GM23338 (cell line): Measurements from ENCODE around the gene PDXK. TPM values are rescaled to one million over a fixed set of nuclear protein-coding genes. Genes with fewer than 3 reads are reported as not detected.

ENCODE experiments used
- ATAC-seq: fragments of 200-7000 bp; cut with Tn5 transposase; 3 replicates; pipeline ENCODE4 v1.9.1; 2020
- DNase-seq: peaks from one replicate; pipeline ENCODE4 v3.0.0-alpha.2; 2015; ENCODE audit warnings: low spot score
- H2AFZ ChIP-seq: fragments of 200-600 bp; sonication (generic); 2 replicates; pipeline ENCODE4 v1.8.0; 2016; ENCODE audit warnings: antibody characterized with exemption, mild to moderate bottlenecking, moderate library complexity
- H3F3A ChIP-seq: fragments of 200-600 bp; sonication (generic); replicated peaks from 2 replicates; pipeline ENCODE4 v1.8.0; 2017; ENCODE audit warnings: antibody characterized with exemption, mixed run types, low read depth
- H3K27ac ChIP-seq: fragments of 200-600 bp; sonication (generic); 2 replicates; pipeline ENCODE4 v1.6.1; 2016; ENCODE audit warnings: low read depth
- H3K27me3 ChIP-seq: fragments of 200-600 bp; sonication (generic); 2 replicates; pipeline ENCODE4 v1.8.0; 2016; ENCODE audit warnings: mild to moderate bottlenecking, mixed run types, moderate library complexity; ENCODE audit not compliant: insufficient read depth
- H3K36me3 ChIP-seq: fragments of 200-600 bp; sonication (generic); 2 replicates; pipeline ENCODE4 v1.8.0; 2016; ENCODE audit warnings: mild to moderate bottlenecking; ENCODE audit not compliant: insufficient read depth
- H3K4me1 ChIP-seq: fragments of 200-600 bp; sonication (generic); 2 replicates; pipeline ENCODE4 v1.8.0; 2016; ENCODE audit warnings: mild to moderate bottlenecking, moderate library complexity; ENCODE audit not compliant: insufficient read depth
- H3K4me2 ChIP-seq: fragments of 200-600 bp; sonication (generic); 2 replicates; pipeline ENCODE4 v1.7.1; 2017; ENCODE audit warnings: mixed run types
- H3K4me3 ChIP-seq: fragments of 200-600 bp; sonication (generic); 2 replicates; pipeline ENCODE4 v1.6.1; 2016; ENCODE audit warnings: mixed run types
- H3K79me2 ChIP-seq: fragments of 200-600 bp; sonication (generic); replicated peaks from 2 replicates; pipeline ENCODE4 v1.8.0; 2017; ENCODE audit warnings: mild to moderate bottlenecking; ENCODE audit not compliant: insufficient read depth
- H3K9me2 ChIP-seq: fragments of 200-600 bp; sonication (generic); 2 replicates; pipeline ENCODE4 v1.8.0; 2017; ENCODE audit not compliant: insufficient read depth
- H4K20me1 ChIP-seq: fragments of 200-600 bp; sonication (generic); replicated peaks from 2 replicates; pipeline ENCODE4 v1.8.0; 2017; ENCODE audit warnings: mild to moderate bottlenecking; ENCODE audit not compliant: insufficient read depth
- H3K27ac Mint-ChIP-seq: 2 replicates; pipeline ENCODE4 v1.8.0; 2020; ENCODE audit warnings: inconsistent platforms, mild to moderate bottlenecking, moderate library complexity, mixed read lengths
- H3K27me3 Mint-ChIP-seq: 3 replicates; pipeline ENCODE4 v1.8.0; 2022; ENCODE audit warnings: low read depth, mild to moderate bottlenecking, moderate library complexity, mixed read lengths, inconsistent platforms; ENCODE audit not compliant: insufficient read depth, poor library complexity
- H3K36me3 Mint-ChIP-seq: 3 replicates; pipeline ENCODE4 v1.8.0; 2021; ENCODE audit warnings: low read depth, mild to moderate bottlenecking, inconsistent platforms, moderate library complexity, mixed read lengths
- H3K4me1 Mint-ChIP-seq: 3 replicates; pipeline ENCODE4 v1.8.0; 2020; ENCODE audit warnings: mild to moderate bottlenecking, inconsistent platforms, mixed read lengths
- H3K4me3 Mint-ChIP-seq: 3 replicates; pipeline ENCODE4 v1.8.0; 2021; ENCODE audit warnings: moderate library complexity, mild to moderate bottlenecking, inconsistent platforms, mixed read lengths
- H3K9me3 Mint-ChIP-seq: 3 replicates; pipeline ENCODE4 v1.8.0; 2020; ENCODE audit warnings: moderate library complexity, mild to moderate bottlenecking, inconsistent platforms, mixed read lengths
- CREB1 ChIP-seq: fragments of 250-450 bp; sonication (Bioruptor Pico); IDR thresholded peaks from 2 replicates; pipeline ENCODE4 v1.5.0; 2020; ENCODE audit warnings: low read depth, mild to moderate bottlenecking, moderate library complexity
- EZH2 ChIP-seq: fragments of 200-600 bp; sonication (generic); IDR thresholded peaks from one replicate; pipeline ENCODE4 v1.8.0; 2017; ENCODE audit warnings: antibody characterized with exemption, mild to moderate bottlenecking, low read depth; ENCODE audit not compliant: unreplicated experiment
- EZH2phosphoT487 ChIP-seq: fragments of 200-600 bp; sonication (generic); IDR thresholded peaks from one replicate; pipeline ENCODE4 v1.8.1; 2018; ENCODE audit warnings: antibody characterized with exemption; ENCODE audit not compliant: unreplicated experiment
- JUNB ChIP-seq: IDR thresholded peaks from one replicate; pipeline ENCODE4 v1.6.1; 2016; ENCODE audit warnings: antibody characterized with exemption; ENCODE audit not compliant: unreplicated experiment
- NANOG ChIP-seq: IDR thresholded peaks from 2 replicates; pipeline ENCODE4 v1.6.1; 2016; ENCODE audit warnings: antibody characterized with exemption, borderline replicate concordance
- POLR2AphosphoS5 ChIP-seq: IDR thresholded peaks from 2 replicates; pipeline ENCODE4 v1.6.1; 2016; ENCODE audit warnings: antibody characterized with exemption, low read depth
- STAT1 ChIP-seq: IDR thresholded peaks from one replicate; pipeline ENCODE4 v1.6.1; 2016; ENCODE audit warnings: antibody characterized with exemption; ENCODE audit not compliant: unreplicated experiment
- ZNF114 ChIP-seq: fragments of 250-450 bp; sonication (Bioruptor Pico); IDR thresholded peaks from 2 replicates; pipeline ENCODE4 v1.5.0; 2020; ENCODE audit warnings: mild to moderate bottlenecking, moderate library complexity
- ZNF331 ChIP-seq: fragments of 250-450 bp; sonication (Bioruptor Pico); IDR thresholded peaks from 2 replicates; pipeline ENCODE4 v1.5.0; 2020; ENCODE audit warnings: low read depth, mild to moderate bottlenecking, moderate library complexity
- polyA plus RNA-seq: library from polyadenylated mRNA; unstranded; fragments of >200 nt; fragmentation: Nextera tagmentation; extraction: Ambion mirVana; gene quantifications from 2 replicates; pipeline ENCODE4 v1.2.1, GENCODE V29; 2016
- total RNA-seq: library from RNA; depleted of rRNA; stranded (reverse); fragments of >200 nt; shearing (Covaris generic); gene quantifications from 2 replicates; pipeline ENCODE4 v1.2.3, GENCODE V29; 2014
- TF ChIP-seq, protein P1 (sequence below): IDR thresholded peaks from one replicate; pipeline ENCODE4 v1.6.1; 2018; ENCODE audit warnings: antibody characterized with exemption; ENCODE audit not compliant: unreplicated experiment
- TF ChIP-seq, protein P2 (sequence below): IDR thresholded peaks from 2 replicates; pipeline ENCODE4 v1.6.1; 2016; ENCODE audit warnings: antibody characterized with exemption
- TF ChIP-seq, protein P3 (sequence below): fragments of 250-450 bp; sonication (Bioruptor Pico); IDR thresholded peaks from 2 replicates; pipeline ENCODE4 v1.5.0; 2020; ENCODE audit warnings: mild to moderate bottlenecking, moderate library complexity
- TF ChIP-seq, protein P4 (sequence below), 2 experiments: fragments of 200-600 bp in 1 of 2; sonication (generic) in 1 of 2; conservative IDR thresholded peaks; 2 replicates each; pipeline versions ENCODE4 v1.5.1 to v1.6.1; 2016 to 2017; ENCODE audit warnings: antibody characterized with exemption in 2 of 2, low read depth in 2 of 2, mild to moderate bottlenecking in 2 of 2, moderate library complexity in 1 of 2

PDXK gene
- total and polyA plus RNA-seq, 2 experiments from 2014 or later: 53.2 to 66.3 TPM

DNA sequence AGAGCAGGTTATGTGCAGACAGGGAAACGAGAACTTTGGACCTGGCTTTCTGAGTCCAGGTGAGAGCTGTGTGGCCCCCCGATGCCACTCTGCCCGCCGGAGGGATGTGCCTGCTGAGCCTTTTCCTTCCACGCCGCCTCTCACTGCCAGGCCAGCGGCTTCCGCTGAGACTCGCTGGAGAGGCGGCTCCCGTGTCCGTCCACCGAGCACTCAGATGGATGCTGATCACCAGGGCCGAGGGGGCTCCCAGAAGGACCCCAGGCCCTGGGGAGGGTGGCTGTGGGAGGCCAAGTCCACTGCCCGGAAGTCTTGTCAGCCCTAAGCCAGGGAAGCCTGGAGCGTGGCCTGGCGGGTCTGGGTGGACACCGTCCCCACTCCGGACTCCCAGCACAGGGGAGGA, 40.7 kb downstream of the PDXK start:
- Histone ChIP-seq H2AFZ (no peak overlapping the region), H3K9me2 (no peaks in the 10 kb centered on the region), H3K36me3 (no peaks in the 10 kb centered on the region), H3K4me1 (no peaks in the 10 kb centered on the region), H3F3A (no peaks in the 10 kb centered on the region), H4K20me1 (no peaks in the 10 kb centered on the region), H3K4me3 (no peak overlapping the region), H3K27me3 (no peaks in the 10 kb centered on the region), H3K4me2 (no peak overlapping the region), H3K79me2 (no peaks in the 10 kb centered on the region), H3K27ac (no peak overlapping the region)
- ATAC-seq: no peak
- DNase-seq: no peak
- Mint-ChIP-seq H3K27me3 (peaks cover 2% of the 10 kb centered on the region), H3K27ac (no peak overlapping the region), H3K4me1 (no peaks in the 10 kb centered on the region), H3K9me3 (no peaks in the 10 kb centered on the region), H3K4me3 (no peak overlapping the region), H3K36me3 (peaks cover 38% of the 10 kb centered on the region)
- TF ChIP-seq EZH2 (no peak), POLR2AphosphoS5 (no peak), ZNF114 (CRISPR knock-in tag) (no peak), CREB1 (CRISPR knock-in tag) (no peak), EZH2phosphoT487 (no peak), STAT1 (no peak), ZNF331 (no peak), JUNB (no peak), NANOG (no peak)
- TF ChIP-seq, protein P1, sequence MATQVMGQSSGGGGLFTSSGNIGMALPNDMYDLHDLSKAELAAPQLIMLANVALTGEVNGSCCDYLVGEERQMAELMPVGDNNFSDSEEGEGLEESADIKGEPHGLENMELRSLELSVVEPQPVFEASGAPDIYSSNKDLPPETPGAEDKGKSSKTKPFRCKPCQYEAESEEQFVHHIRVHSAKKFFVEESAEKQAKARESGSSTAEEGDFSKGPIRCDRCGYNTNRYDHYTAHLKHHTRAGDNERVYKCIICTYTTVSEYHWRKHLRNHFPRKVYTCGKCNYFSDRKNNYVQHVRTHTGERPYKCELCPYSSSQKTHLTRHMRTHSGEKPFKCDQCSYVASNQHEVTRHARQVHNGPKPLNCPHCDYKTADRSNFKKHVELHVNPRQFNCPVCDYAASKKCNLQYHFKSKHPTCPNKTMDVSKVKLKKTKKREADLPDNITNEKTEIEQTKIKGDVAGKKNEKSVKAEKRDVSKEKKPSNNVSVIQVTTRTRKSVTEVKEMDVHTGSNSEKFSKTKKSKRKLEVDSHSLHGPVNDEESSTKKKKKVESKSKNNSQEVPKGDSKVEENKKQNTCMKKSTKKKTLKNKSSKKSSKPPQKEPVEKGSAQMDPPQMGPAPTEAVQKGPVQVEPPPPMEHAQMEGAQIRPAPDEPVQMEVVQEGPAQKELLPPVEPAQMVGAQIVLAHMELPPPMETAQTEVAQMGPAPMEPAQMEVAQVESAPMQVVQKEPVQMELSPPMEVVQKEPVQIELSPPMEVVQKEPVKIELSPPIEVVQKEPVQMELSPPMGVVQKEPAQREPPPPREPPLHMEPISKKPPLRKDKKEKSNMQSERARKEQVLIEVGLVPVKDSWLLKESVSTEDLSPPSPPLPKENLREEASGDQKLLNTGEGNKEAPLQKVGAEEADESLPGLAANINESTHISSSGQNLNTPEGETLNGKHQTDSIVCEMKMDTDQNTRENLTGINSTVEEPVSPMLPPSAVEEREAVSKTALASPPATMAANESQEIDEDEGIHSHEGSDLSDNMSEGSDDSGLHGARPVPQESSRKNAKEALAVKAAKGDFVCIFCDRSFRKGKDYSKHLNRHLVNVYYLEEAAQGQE: no peak
- TF ChIP-seq, protein P2, sequence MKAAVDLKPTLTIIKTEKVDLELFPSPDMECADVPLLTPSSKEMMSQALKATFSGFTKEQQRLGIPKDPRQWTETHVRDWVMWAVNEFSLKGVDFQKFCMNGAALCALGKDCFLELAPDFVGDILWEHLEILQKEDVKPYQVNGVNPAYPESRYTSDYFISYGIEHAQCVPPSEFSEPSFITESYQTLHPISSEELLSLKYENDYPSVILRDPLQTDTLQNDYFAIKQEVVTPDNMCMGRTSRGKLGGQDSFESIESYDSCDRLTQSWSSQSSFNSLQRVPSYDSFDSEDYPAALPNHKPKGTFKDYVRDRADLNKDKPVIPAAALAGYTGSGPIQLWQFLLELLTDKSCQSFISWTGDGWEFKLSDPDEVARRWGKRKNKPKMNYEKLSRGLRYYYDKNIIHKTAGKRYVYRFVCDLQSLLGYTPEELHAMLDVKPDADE: no peak
- TF ChIP-seq, protein P3, sequence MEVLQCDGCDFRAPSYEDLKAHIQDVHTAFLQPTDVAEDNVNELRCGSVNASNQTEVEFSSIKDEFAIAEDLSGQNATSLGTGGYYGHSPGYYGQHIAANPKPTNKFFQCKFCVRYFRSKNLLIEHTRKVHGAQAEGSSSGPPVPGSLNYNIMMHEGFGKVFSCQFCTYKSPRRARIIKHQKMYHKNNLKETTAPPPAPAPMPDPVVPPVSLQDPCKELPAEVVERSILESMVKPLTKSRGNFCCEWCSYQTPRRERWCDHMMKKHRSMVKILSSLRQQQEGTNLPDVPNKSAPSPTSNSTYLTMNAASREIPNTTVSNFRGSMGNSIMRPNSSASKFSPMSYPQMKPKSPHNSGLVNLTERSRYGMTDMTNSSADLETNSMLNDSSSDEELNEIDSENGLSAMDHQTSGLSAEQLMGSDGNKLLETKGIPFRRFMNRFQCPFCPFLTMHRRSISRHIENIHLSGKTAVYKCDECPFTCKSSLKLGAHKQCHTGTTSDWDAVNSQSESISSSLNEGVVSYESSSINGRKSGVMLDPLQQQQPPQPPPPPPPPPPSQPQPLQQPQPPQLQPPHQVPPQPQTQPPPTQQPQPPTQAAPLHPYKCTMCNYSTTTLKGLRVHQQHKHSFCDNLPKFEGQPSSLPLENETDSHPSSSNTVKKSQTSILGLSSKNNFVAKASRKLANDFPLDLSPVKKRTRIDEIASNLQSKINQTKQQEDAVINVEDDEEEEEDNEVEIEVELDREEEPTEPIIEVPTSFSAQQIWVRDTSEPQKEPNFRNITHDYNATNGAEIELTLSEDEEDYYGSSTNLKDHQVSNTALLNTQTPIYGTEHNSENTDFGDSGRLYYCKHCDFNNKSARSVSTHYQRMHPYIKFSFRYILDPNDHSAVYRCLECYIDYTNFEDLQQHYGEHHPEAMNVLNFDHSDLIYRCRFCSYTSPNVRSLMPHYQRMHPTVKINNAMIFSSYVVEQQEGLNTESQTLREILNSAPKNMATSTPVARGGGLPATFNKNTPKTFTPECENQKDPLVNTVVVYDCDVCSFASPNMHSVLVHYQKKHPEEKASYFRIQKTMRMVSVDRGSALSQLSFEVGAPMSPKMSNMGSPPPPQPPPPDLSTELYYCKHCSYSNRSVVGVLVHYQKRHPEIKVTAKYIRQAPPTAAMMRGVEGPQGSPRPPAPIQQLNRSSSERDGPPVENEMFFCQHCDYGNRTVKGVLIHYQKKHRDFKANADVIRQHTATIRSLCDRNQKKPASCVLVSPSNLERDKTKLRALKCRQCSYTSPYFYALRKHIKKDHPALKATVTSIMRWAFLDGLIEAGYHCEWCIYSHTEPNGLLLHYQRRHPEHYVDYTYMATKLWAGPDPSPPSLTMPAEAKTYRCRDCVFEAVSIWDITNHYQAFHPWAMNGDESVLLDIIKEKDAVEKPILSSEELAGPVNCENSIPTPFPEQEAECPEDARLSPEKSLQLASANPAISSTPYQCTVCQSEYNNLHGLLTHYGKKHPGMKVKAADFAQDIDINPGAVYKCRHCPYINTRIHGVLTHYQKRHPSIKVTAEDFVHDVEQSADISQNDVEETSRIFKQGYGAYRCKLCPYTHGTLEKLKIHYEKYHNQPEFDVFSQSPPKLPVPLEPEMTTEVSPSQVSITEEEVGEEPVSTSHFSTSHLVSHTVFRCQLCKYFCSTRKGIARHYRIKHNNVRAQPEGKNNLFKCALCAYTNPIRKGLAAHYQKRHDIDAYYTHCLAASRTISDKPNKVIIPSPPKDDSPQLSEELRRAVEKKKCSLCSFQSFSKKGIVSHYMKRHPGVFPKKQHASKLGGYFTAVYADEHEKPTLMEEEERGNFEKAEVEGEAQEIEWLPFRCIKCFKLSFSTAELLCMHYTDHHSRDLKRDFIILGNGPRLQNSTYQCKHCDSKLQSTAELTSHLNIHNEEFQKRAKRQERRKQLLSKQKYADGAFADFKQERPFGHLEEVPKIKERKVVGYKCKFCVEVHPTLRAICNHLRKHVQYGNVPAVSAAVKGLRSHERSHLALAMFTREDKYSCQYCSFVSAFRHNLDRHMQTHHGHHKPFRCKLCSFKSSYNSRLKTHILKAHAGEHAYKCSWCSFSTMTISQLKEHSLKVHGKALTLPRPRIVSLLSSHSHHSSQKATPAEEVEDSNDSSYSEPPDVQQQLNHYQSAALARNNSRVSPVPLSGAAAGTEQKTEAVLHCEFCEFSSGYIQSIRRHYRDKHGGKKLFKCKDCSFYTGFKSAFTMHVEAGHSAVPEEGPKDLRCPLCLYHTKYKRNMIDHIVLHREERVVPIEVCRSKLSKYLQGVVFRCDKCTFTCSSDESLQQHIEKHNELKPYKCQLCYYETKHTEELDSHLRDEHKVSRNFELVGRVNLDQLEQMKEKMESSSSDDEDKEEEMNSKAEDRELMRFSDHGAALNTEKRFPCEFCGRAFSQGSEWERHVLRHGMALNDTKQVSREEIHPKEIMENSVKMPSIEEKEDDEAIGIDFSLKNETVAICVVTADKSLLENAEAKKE: no peak
- TF ChIP-seq, protein P4, sequence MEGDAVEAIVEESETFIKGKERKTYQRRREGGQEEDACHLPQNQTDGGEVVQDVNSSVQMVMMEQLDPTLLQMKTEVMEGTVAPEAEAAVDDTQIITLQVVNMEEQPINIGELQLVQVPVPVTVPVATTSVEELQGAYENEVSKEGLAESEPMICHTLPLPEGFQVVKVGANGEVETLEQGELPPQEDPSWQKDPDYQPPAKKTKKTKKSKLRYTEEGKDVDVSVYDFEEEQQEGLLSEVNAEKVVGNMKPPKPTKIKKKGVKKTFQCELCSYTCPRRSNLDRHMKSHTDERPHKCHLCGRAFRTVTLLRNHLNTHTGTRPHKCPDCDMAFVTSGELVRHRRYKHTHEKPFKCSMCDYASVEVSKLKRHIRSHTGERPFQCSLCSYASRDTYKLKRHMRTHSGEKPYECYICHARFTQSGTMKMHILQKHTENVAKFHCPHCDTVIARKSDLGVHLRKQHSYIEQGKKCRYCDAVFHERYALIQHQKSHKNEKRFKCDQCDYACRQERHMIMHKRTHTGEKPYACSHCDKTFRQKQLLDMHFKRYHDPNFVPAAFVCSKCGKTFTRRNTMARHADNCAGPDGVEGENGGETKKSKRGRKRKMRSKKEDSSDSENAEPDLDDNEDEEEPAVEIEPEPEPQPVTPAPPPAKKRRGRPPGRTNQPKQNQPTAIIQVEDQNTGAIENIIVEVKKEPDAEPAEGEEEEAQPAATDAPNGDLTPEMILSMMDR (conservative IDR thresholded peaks at IDR 0.05; ENCODE audit: low read depth in 2 of 2): no peak
